ENCODE data around the gene ZDHHC19. TPM values are rescaled to one million over a fixed set of nuclear protein-coding genes. Genes with fewer than 3 reads are reported as not detected.
"Not testable (repeated sequence)": the region's sequence is repeated elsewhere in the genome, so short reads cannot be mapped to it uniquely, and the experiment has no call there.

ZDHHC19 gene, protein sequence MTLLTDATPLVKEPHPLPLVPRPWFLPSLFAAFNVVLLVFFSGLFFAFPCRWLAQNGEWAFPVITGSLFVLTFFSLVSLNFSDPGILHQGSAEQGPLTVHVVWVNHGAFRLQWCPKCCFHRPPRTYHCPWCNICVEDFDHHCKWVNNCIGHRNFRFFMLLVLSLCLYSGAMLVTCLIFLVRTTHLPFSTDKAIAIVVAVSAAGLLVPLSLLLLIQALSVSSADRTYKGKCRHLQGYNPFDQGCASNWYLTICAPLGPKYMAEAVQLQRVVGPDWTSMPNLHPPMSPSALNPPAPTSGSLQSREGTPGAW
- not detected in 2 replicates for total RNA-seq (2014; rRNA removed)
- polyA plus RNA-seq (2012), result not detected

DNA sequence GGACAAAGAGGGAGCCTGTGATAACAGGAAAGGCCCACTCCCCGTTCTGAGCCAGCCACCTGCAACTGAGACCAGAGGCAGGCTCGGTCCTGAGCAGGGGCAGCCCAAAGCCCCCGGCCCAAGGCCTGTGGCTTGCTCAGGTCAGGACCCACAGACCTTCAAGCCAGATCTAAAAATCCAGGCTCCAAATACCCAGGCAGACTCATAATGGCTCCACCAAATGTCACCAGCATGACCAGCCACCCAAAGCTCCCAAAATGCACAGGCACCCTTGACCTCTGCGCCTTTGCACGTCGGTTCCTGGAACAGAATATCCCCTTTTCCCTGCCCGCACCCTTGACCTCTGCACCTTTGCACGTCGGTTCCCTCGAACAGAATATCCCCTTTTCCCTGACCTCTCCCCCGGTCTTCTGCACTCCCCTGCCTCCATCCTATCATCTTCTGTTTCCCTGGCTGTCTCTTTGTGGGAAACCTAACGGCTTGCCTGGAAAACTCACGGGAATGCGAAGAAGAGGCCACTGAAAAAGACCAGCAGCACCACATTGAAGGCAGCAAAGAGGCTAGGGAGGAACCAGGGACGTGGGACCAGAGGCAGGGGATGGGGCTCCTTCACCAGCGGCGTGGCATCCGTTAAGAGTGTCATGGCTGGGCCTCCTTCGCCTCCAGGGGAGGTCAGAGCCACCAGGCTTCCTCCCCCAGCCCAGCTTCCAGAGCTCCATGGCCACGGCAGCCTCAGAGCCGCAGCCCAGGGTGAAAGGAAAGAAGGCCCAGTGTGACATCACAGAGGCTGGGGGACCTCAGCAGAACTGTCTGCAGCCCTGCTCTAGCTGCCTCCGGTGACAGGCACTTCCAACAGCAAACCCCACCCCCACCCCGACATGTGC is at the start of gene ZDHHC19:
Gene ZDHHC19, minus strand, starts transcription at position 728 of the 884 bp plus-strand sequence. Its CDS starts 85 bp downstream, at position 643.
- DNase-seq (ENCODE audit: low read depth), result no peak

DNA sequence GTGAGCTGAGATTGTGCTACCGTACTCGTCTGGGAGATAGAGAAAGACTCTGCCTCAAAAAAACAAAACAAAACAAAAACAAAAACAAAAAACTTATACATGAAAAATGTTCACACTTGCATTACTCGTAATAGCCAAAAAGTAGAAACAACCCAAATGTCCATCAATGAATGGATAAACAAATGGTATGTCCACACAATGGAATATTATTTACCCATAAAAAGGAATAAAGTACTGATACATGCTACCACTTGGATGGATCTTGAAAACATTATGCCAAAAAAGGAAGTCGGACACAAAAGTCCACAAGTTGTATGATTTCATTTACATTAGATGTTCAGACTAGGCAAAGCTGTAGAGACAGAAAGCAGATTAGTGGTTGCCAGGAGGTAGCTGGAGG is 49.6 kb upstream of the ZDHHC19 start:
- no peak for DNase-seq (ENCODE audit: low read depth)

DNA sequence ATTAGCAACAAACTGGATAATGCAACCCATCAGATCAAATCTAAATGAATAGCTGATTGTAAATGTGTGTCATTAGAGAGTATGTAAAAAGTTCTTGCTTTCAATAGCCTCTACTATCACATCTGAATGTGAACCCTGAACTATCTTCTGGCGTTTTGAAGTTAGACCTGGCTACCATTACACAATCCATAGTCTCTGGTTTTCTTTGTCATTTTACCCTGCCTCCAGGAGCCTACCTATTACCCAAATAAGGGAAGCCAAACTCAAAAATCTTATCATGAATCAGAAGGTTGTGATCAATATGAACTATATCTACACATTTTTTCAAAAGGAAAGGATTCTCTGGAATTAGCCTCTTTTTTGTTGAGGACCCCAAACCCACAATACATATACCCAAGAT is 44.6 kb upstream of the ZDHHC19 start:
- DNase-seq (ENCODE audit: low read depth), result no peak

DNA sequence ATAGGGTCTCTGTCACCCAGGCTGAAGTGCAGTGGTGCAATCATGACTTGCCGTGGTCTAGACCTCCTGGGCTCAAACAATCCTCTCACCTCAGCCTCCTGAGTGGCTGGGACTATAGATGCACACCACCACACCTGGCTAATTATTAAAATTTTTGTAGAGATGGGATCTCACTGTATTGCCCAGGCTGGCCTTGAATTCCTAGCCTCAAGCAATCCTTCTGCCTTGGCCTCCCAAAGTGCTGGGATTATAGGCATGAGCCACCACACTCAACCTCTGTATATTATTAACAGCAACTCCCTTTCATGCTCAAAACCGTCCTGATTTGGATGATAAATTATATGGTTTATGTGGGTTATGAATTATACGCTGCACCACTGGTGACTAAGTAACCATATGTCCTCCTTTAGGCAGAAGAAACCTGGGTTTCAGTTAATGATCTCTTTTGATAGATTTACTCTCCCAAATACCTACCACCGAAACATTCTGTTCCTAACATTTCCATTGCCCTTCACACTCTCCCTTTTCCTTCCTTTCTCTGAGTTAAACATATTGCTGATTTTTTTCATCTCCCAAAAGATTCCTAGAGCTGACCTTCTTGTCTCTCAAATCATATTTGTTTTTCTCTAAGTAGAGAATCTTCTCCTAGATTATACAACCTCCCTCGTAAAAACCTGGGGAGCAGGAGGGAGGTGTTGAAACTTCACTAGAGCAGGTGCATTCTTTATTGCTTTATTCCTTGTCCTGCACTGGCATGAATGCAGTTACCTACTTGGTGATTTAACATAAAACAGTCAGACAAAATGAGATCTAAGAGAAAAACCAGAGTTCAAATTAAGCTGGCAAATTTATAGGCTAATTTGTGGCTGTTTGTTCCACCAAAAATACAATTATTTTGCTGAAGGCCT is 43.4 kb upstream of the ZDHHC19 start:
- no peak for DNase-seq (ENCODE audit: low read depth)

DNA sequence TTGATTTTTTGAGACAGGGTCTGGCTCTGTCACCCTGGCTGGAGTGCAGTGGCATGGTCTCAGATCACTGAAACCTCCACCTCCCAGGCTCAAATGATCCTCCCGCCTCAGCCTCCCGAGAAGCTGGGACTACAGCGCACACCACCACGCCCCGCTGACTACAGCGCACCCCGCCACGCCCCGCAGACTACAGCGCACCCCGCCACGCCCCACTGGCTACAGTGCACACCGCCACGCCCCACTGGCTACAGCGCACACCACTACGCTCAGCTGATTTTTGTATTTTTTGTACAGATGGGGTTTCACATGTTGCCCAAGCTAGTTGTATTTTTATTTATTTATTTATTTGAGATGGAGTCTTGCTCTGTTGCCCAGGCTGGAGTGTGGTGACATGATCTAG is 40.7 kb upstream of the ZDHHC19 start:
- no peak for DNase-seq (ENCODE audit: low read depth)

DNA sequence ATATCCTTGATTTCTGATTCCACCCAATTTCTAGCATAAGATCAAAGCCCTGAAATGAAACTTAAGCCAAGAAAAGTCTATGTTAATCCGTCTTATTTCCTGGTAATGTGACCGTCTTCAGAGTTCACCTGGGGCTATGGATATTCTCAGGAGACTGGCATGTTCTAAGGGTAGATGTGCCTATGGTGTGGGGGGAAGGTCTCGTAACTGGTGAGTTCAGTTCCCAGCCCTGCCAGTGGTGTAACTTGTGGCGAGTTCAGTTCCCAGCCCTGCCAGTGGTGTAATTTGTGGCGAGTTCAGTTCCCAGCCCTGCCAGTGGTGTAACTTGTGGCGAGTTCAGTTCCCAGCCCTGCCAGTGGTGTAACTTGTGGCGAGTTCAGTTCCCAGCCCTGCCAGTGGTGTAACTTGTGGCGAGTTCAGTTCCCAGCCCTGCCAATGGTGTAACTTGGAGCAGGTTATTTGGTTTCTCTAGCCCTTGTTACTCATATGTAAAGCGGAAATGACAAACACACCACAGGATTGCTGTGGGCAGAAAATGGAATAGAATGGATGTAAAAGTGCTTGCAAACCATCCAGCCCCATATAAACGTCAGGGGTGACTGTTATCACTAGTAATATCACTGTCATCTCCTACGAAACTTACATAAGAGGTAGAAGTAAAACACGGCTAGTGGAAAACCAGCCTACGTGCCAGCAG is 35.6 kb upstream of the ZDHHC19 start:
- peak; percentile 88 for DNase-seq (ENCODE audit: low read depth)

DNA sequence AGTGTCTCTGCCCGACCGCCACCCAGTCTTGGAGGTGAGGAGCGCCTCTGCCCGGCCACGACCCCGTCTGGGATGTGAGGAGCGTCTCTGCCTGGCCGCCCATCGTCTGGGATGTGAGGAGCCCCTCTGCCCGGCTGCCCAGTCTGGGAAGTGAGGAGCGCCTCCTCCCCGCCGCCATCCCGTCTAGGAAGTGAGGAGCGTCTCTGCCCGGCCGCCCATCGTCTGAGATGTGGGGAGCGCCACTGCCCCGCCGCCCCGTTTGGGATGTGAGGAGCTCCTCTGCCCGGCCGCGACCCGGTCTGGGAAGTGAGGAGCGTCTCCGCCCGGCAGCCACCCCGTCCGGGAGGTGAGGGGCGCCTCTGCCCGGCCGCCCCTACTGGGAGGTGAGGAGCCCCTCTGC is 33.0 kb upstream of the ZDHHC19 start:
- not testable (repeated sequence) for DNase-seq (ENCODE audit: low read depth)

DNA sequence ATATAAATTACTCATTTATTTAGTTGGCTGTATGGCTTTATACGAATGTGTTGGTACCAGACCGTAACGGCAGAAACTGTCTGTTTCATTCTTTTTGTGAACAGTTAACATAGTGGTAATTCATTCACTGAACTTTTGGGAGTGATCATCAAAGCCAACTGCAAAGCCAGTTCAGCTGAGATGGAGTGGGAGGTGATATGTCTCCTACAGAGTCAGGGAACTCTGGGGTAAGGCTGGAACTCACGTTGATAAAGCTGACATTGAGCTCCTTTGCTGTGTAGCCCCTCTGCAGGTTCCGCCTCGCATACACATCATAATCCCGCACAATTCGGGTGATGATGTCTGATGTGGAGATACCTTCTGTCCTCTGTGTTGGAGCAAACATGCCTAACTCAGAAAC is 30.5 kb upstream of the ZDHHC19 start:
- no peak for DNase-seq (ENCODE audit: low read depth)

DNA sequence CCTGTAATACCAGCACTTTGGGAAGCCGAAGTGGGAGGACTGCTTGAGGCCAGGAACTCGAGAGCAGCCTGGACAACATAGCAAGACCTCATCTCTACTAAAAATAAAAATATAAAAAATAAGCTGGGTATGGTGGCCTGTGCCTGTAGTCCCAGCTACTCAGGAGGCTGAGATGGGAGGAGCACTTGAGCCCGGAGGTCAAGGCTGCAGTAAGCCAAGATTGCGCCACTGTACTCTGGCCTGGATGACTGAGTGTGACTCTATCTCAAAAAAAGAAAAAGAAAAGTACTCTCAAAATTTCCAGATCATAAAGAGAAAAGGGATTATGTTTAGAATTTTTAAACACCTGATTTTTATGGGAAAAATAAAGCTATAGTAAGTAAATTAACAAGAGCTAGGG is 29.2 kb upstream of the ZDHHC19 start:
- no peak for DNase-seq (ENCODE audit: low read depth)

DNA sequence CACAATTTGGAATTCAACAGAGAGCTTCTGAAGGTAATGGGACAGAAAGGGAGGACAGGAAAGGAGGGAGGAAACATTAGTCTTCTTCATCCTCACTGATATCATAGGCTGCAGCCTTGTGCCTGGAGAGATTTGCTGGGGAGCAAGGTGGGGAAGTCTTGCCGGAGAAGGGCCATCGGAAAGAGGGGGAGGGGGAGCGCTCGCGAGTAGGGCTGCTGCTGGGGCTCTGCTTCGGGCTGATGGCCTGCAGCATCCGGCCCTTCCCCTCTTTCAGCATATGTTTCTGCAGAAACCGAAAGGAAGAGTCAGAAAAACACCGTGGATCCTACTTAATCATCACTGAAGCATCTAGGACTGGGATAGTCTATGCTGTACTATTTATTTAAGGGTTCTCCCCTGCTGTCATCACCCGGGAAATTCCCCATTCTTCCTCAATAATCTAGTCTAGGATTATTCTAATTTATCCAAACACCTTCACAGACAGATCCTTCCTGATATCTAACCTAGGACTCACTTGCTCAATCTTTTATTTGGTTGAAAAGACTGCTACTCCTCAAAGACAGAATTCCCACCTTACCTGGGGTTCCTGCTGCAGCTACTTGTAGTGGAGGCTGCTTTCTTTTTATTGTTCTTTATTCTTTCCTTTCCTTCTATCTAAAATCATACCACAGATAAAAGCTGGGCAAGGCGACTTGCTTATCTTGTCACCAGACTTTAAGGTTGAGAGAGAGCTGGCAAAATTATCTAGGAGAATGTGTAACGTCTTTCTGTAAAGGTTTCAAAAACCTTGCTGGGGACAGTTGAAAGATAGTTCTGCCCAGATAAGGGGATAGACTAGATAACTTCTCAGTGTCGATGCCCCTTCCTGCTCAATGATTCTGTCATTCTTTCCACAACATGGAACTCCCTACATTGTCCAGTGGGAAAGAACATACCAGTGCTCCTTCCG is 27.7 kb upstream of the ZDHHC19 start:
- no peak for DNase-seq (ENCODE audit: low read depth)

DNA sequence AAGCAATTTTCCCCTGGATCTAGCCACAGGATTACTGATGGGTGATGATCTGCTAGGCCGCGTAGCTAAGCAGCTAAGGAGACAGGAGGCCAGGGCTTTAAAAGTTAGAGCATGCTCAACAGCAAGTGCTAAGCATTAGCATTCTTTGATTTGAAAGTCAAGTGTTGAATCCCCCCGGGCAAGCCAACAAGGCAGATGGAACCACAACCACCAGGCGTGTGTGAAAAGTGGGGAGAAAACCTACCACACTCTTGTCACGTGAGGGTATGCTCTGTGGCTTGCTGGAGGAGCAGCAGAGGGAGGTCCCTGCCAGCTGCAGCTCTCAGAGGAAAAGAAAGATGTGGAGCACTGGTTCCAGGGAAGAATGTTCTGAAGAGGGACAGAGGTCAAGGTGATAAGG is 26.0 kb upstream of the ZDHHC19 start:
- DNase-seq (ENCODE audit: low read depth), result no peak

DNA sequence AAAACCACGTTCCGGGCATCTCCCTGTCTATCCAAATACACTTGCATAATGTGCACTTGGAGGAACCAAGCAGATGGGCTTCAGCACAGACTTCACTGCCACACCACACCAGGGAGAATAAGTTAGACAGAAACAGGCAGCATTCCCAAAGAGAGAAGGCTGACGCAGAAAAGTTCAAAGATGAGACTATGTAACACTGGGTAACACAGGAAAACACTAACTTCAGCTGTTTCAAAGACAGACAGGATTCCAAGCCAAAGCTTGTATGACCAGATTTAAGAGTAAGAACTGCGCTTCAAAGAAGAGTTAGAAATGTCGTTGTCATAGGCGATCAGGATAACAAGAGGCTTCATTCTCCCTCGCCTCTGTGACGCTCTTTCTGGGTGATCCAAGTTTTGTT is 25.0 kb upstream of the ZDHHC19 start:
- no peak for DNase-seq (ENCODE audit: low read depth)

DNA sequence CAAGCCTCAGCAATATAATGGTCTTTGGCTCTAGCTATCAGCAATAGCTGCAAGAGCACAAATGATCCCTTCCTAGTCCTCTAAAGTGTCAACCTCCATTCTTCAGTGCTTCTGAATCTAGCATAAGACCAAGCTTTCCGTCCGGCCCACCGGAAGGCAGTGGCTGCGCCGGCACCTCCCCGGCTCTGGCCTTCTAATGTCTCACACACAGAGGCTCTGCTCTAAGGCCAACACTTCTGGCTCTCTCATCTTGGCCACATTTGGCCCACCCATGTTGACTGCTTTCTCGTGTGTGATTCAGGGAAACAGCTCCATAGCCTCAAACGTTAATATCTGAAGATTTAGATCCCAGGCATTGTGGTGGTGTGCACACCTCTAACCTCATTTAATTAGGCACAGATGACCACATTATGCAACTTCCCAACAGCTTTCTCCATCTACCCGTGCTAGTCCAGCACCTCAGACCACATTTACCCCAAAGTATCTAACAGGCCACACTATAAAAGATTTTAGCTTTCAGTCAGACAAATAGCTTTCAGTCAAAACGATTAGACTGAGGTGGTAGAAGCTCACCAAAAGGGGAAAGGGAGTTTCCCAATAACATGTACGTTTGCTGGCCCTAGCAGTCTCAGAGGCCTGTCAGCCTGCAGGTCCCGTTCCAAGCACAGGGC is 24.4 kb upstream of the ZDHHC19 start:
- DNase-seq (ENCODE audit: low read depth), result no peak

DNA sequence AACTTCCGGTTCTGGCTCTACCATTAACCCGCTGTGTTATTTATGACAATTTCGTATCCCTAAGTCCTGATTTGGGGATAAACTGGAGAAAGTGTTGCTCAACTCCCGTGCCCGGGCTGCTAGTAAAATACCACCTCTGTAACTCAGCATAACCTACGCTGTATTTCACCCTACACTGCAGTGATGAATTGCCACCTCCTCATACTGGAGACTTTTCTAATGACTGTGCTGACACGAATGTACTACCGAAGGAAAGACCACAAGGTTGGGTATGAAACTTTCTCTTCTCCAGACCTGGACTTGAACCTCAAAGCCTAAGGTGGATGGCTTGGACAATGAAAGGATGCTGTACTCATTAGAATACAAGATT is 21.7 kb upstream of the ZDHHC19 start:
- no peak for DNase-seq (ENCODE audit: low read depth)

DNA sequence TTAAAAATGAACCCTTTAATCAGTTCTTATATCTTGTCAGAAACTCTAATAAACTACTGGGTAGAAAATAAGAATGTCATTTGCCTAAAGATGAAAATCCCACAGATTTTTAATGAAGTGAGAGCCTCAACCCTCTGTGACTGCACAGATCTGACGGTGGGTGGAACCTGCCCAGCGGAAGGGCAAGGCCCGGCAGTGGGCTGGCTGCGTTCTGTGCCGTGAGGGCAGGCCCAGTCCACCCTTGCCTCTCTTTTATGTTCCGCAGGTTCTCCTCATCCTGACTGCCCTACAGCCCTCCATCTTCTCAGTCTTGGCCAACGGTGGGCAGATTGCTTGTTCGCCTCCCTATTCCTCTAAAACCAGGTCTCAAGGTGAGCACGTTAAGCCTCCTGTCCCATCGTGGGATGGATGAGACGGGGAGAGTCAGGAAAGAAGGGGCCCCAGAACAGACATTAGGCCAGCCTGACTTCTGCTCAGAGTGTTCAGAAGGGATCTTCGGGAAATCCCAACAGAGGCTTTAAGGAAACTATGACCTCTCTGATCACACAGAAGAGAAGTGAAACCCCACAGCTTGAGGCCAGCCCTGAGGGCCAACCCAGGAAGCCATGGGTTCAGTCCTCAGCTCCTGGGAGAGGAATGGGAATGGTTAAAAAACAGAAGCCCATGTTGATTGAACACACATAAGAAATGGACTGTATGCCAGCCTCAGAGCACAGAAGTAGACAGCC is 21.1 kb upstream of the ZDHHC19 start:
- DNase-seq (ENCODE audit: low read depth), result no peak

DNA sequence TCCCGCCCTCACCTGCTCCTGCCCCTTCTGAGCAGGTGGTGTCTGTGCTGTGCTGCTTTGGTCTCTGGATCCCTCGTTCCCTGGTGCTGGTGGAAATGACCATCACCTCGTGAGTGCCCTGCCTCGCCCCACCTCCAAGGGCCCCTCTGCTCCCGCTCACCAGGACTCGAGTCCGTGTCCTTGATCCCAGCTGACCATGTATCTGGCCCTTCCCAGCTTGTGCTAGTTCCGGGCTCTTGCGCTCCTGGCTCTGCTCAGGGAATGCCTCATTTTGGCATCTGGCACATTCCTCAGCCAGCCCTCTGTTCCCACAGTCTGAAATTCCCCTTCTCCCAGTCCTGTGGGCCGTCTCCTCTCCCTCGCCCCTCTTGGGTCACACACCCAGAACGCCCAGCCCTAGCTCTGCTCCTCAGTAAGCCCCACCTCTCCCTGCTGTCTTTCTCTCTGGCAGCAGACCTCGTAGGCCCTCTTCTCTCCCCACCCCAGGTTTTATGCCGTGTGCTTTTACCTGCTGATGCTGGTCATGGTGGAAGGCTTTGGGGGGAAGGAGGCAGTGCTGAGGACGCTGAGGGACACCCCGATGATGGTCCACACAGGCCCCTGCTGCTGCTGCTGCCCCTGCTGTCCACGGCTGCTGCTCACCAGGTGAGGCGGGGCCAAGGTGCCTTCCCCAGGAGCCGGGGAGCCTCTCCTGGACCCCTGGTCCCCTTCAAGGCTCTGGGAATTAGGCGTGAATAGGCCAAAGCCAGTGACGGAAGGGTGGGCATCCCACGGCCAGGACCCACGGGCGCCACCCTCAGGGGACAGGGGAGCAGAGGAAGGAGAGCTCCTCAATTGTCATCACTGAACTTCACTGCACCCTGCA is 16.7 kb upstream of the ZDHHC19 start:
- DNase-seq (ENCODE audit: low read depth), result peak; percentile 39

DNA sequence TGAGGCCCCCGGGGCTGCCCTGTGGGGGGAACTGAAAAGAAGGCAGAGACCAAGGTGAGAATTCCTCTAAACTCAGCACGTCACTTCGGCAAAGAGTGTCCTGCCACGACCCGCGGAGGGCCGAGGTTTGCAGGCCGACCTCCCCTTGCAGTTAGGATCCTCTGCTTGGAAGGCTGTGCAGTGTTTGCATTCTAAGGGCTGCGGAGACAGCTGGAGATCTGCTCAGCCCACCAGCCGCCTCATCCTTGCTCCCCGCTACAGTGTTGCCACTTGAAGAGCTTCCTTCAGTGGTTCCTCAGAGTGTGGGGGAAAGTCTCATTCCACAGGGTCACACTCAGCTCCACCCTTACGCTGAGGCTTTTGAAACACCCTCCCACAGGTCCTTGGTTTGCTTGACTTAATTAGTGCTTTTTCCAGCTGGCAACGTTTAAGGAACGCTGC is 15.9 kb upstream of the ZDHHC19 start:
- DNase-seq (ENCODE audit: low read depth), result no peak

Measured in LHCN-M2 (cell line).